Kidney (tissue), 14 donors: Measurements from ENCODE around the gene WDR86. TPM values are rescaled to one million over a fixed set of nuclear protein-coding genes. Genes with fewer than 3 reads are reported as not detected.

Source experiments
- DNase-seq, 5 donors: peaks; one replicate each; pipeline ENCODE4 v3.0.0-alpha.2; 2013 to 2020
- FAIRE-seq: peaks from 2 replicates; lab custom pipeline; 2012; peaks lifted over from hg19 to GRCh38; lab: Jason Lieb, UNC
- H3K27ac ChIP-seq, 2 donors: one replicate each; pipeline ENCODE4 v1.7.0; 2013; ENCODE audit warnings: low read depth in 2 of 2, low read length in 2 of 2, inconsistent platforms in 1 of 2
- H3K27me3 ChIP-seq: one replicate; pipeline ENCODE4 v1.7.1; 2013; ENCODE audit warnings: low read length, inconsistent platforms; ENCODE audit not compliant: control insufficient read depth, insufficient read depth
- H3K36me3 ChIP-seq, 3 donors: one replicate each; pipeline versions ENCODE4 v1.7.0 to v1.7.1; 2013; ENCODE audit warnings: low read length in 3 of 3, control low read depth in 1 of 3, inconsistent platforms in 1 of 3; ENCODE audit not compliant: insufficient read depth in 3 of 3, control insufficient read depth in 2 of 3
- H3K4me1 ChIP-seq, 3 donors: one replicate each; pipeline versions ENCODE4 v1.7.0 to v1.7.1; 2013; ENCODE audit warnings: low read length in 3 of 3, inconsistent platforms in 1 of 3, low read depth in 1 of 3; ENCODE audit not compliant: control insufficient read depth in 2 of 3, insufficient read depth in 2 of 3
- H3K4me3 ChIP-seq, 3 donors: one replicate each; pipeline versions ENCODE4 v1.7.0 to v1.8.1; 2013; ENCODE audit warnings: low read length in 3 of 3, control low read depth in 1 of 3, inconsistent platforms in 1 of 3
- H3K9ac ChIP-seq, 3 donors: one replicate each; pipeline versions ENCODE4 v1.7.0 to v1.7.1; 2013; ENCODE audit warnings: low read length in 3 of 3, control low read depth in 1 of 3, inconsistent platforms in 1 of 3
- H3K9me3 ChIP-seq, 3 donors: one replicate each; pipeline versions ENCODE4 v1.7.0 to v1.7.1; 2013; ENCODE audit warnings: low read length in 3 of 3, control low read depth in 1 of 3, inconsistent platforms in 1 of 3; ENCODE audit not compliant: control insufficient read depth in 2 of 3, insufficient read depth in 1 of 3
- CTCF ChIP-seq: IDR thresholded peaks from 3 replicates; pipeline ENCODE4 v1.5.1; 2012; ENCODE audit warnings: mild to moderate bottlenecking, moderate library complexity, borderline replicate concordance; ENCODE audit not compliant: insufficient read depth; ENCODE audit errors: extremely low read depth
- intact Hi-C: fragments of 100-400 bp; cut with DNase I; formaldehyde crosslinking; loops from one replicate; pipeline ENCODE4 v1.11.1; 2022
- polyA plus RNA-seq: library from polyadenylated mRNA; stranded (reverse); fragments of 350-450 nt; fragmentation: Illumina TruSeq; extraction: RNeasy Lipid Tissue Mini Kit (QIAGEN cat#74804); gene quantifications from one replicate; pipeline ENCODE4 v1.2.3, GENCODE V29; 2014; ENCODE audit warnings: low read depth, low replicate concordance; ENCODE audit not compliant: insufficient read depth
- total RNA-seq: library from RNA; stranded (reverse); fragmentation: NEBNext Ultra II Directional; extraction: Animal tissue kit (Norgen Biotek cat#: 25700); gene quantifications from one replicate; pipeline ENCODE4 v1.2.1, GENCODE V29; 2021
- donor health status: control.
- donor health status: control.
- donor health status: control.
- donor health status: control.
- donor health status: control.
- donor health status: DM: yes; HTN: yes; CAD: no.
- donor health status: Normal renal cell carcinoma (clear cell type).

WDR86 gene
- total and polyA plus RNA-seq, 2 donors from 2014 or later: 1.8 to 5.9 TPM

DNA sequence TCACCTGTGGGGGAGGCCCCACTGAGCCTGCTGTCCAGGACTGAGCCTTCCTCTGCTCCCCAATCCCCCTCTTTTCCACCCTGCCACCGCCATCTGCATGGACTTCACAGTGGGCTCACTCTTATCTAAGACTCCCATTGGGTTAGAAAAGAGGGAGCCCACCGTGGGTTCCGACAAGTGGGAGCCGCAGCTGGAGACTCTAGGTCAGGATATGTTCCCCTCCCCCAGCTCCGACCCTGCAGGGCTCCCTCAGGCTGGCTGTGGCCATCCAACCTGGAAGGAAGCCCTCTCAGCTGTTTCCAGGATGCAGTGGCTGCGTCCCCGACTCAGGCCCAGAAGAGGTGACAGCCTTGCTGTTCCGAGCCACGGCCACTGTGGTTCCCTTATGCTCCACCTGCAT lies 4.8 kb downstream of the WDR86 start:
- intact Hi-C loops: no loop called here
- Histone ChIP-seq H3K36me3 (no peaks in the 10 kb centered on the region), H3K4me1 (peaks cover 0 to 7% (median 4%) of the 10 kb centered on the region in 3 donors), H3K9me3 (no peaks in the 10 kb centered on the region), H3K9ac (no peak overlapping the region), H3K27ac (no peak overlapping the region), H3K4me3 (no peak overlapping the region), H3K27me3 (no peaks in the 10 kb centered on the region)
- TF ChIP-seq CTCF: no peak
- DNase-seq (peak in 1 of 5 donors; percentile 49), FAIRE-seq (no peak)

GRCh38 chr7:151404216-151405011 lies 5.4 kb downstream of the WDR86 start:
- Histone ChIP-seq H3K27ac (no peak overlapping the region), H3K4me3 (no peak overlapping the region), H3K36me3 (no peaks in the 10 kb centered on the region), H3K27me3 (no peaks in the 10 kb centered on the region), H3K9me3 (no peaks in the 10 kb centered on the region), H3K9ac (no peak overlapping the region), H3K4me1 (peaks cover 0 to 7% (median 4%) of the 10 kb centered on the region in 3 donors)
- FAIRE-seq (no peak), DNase-seq (peak in 3 of 5 donors; percentile 35 to 90 (median 61))
- intact Hi-C loops: no loop called here
- no peak for TF ChIP-seq CTCF

GRCh38 chr7:151403764-151404163 lies 6.1 kb downstream of the WDR86 start:
- Histone ChIP-seq H3K4me1 (peaks cover 0 to 5% (median 4%) of the 10 kb centered on the region in 3 donors), H3K4me3 (no peak overlapping the region), H3K9me3 (no peaks in the 10 kb centered on the region), H3K27me3 (no peaks in the 10 kb centered on the region), H3K36me3 (no peaks in the 10 kb centered on the region), H3K27ac (no peak overlapping the region), H3K9ac (no peak overlapping the region)
- DNase-seq (peak in 1 of 5 donors; percentile 36), FAIRE-seq (no peak)
- no peak for TF ChIP-seq CTCF
- intact Hi-C loops: no loop called here
